Panc1 (cell line): ENCODE data around the gene FN3K.

ENCODE experiments used
- POLR2AphosphoS5 ChIP-seq: IDR thresholded peaks from 2 replicates; pipeline ENCODE4 v1.6.1; 2012; ENCODE audit warnings: mild to moderate bottlenecking, low read depth, low read length, moderate library complexity
- REST ChIP-seq, 2 experiments: IDR thresholded peaks; 2 replicates each; pipeline ENCODE4 v1.6.1; 2011 to 2012; ENCODE audit warnings: low read depth in 2 of 2, control low read depth in 1 of 2, low read length in 1 of 2, mild to moderate bottlenecking in 1 of 2, moderate library complexity in 1 of 2; ENCODE audit not compliant: insufficient read depth in 1 of 2
- SIN3A ChIP-seq: IDR thresholded peaks from 2 replicates; pipeline ENCODE4 v1.6.1; 2012; ENCODE audit warnings: low read depth, mild to moderate bottlenecking, low read length, moderate library complexity, borderline replicate concordance; ENCODE audit not compliant: insufficient read depth
- TCF7L2 ChIP-seq: IDR thresholded peaks from 2 replicates; pipeline ENCODE4 v1.6.1; 2011; ENCODE audit warnings: mild to moderate bottlenecking, low read depth, low read length, inconsistent platforms
- TF ChIP-seq, protein P1 (sequence below): fragments of 450-650 bp; IDR thresholded peaks from 2 replicates; pipeline ENCODE4 v1.5.1; 2017; ENCODE audit warnings: mild to moderate bottlenecking

DNA sequence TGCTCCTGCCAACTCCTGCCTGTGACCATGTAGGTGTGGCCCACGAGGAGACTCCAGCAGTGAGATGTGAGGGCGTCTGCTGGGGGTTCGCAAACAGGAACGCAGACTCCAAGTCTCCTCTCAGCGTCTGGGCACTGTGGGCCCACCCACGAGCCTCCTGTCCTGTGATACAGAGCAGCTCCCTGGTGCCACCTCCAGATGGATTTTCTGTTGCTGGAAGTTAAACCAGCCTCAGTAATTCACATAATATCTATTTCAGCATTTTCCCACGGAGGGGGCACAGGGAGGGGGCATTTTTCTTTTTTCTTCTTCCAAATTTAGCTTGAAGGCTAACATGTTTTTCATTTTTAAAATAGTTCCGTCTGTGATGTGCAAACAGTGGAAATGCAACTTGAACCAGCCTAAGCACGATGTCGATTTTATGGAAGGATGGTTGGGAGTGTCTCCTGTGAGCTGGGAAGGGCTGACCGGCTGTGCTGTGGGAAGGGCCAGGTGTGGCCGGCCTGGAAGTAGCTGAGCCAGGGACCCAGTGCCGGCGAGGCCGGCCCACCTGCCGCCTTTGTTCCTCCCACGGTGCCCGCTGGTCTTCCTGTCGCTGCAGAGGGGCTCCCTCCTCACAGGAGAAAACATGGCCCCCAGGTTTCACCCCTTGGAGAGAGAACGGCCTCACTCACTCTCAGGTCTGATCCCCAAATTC is 33.0 kb upstream of the FN3K start:
- TF ChIP-seq REST (IDR thresholded peaks at IDR 0.05; ENCODE audit: insufficient read depth in 1 of 2, low read depth in 2 of 2, low read length in 1 of 2) (no peak), SIN3A (no peak), POLR2AphosphoS5 (no peak), TCF7L2 (no peak)
- TF ChIP-seq, protein P1, sequence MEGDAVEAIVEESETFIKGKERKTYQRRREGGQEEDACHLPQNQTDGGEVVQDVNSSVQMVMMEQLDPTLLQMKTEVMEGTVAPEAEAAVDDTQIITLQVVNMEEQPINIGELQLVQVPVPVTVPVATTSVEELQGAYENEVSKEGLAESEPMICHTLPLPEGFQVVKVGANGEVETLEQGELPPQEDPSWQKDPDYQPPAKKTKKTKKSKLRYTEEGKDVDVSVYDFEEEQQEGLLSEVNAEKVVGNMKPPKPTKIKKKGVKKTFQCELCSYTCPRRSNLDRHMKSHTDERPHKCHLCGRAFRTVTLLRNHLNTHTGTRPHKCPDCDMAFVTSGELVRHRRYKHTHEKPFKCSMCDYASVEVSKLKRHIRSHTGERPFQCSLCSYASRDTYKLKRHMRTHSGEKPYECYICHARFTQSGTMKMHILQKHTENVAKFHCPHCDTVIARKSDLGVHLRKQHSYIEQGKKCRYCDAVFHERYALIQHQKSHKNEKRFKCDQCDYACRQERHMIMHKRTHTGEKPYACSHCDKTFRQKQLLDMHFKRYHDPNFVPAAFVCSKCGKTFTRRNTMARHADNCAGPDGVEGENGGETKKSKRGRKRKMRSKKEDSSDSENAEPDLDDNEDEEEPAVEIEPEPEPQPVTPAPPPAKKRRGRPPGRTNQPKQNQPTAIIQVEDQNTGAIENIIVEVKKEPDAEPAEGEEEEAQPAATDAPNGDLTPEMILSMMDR = no peak
